Hematopoietic multipotent progenitor cell treated with erythropoietin and hydrocortisone succinate and interleukin-3 and kit ligand, for 6 days (in vitro differentiated cells): ENCODE results near the gene PSME1.

Source experiments
- DNase-seq: peaks from one replicate; pipeline ENCODE4 v3.0.0-alpha.2; 2015

PSME1 gene

DNA sequence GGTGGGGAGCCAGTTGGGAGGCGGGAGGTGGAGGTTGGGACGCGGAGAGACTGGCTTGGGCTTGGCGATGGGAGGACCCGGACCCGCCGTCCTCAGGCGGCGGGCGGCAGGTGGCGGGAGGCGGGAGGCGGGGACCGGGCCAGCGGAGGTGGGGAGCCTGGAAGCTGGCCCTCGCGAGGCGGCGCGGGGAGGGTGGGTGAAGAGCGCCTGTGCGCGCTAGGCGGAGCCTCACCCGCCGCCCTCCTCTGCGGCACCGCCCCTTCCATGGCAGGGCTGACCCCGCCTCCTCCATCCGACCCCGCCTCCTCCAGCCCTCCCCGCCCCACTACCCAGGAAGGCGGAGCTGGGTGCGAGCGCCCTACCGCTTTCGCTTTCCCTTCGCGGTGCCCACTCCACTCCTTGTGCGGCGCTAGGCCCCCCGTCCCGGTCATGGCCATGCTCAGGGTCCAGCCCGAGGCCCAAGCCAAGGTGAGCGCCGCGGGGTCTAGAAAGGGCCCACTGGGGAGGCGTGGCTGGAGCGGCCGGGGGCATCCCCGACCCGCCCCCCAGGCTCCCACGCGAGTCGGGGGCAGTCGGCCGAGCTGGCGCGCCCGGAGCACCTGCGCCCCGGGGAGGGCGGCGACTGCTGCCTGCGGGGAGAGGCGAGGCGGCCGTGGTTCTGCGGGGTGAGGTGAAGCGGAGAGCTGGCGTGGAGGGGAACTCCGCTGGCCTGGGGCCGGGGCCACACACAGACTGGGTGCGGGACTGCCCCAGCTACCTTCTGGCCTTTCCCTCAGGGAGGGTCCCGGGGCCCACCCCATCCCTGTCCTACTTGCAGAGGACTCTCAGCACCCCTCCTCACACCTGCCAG is at the start of gene PSME1:
Gene PSME1 (plus strand): TSS at position 361 of the 850 bp plus-strand sequence. CDS start 69 bp downstream, at position 430.
- DNase-seq, result peak; percentile 96

DNA sequence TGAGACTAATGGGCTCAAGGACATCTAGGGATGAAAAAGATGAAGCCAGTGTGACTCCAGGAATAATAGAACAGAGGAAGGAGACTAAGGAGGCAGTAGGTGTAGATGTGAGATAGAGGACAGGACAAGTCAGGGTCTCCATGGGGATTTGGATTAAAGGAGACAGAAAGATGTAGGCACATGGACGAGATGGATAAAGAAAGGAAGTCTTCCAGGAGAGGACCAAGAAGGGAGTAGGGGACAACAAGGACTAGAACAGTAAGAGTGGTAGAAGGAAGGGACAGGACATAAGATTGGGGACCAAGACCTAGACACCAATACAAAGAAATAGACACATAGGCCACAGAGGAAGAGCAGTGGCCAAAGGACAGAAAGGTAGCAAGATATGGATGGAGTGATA is 49.0 kb upstream of the PSME1 start:
- DNase-seq, result no peak

- DNase-seq, result no peak
These were observed 47.9 kb upstream of the PSME1 start for GRCh38 chr14:24088095-24088494.

DNA sequence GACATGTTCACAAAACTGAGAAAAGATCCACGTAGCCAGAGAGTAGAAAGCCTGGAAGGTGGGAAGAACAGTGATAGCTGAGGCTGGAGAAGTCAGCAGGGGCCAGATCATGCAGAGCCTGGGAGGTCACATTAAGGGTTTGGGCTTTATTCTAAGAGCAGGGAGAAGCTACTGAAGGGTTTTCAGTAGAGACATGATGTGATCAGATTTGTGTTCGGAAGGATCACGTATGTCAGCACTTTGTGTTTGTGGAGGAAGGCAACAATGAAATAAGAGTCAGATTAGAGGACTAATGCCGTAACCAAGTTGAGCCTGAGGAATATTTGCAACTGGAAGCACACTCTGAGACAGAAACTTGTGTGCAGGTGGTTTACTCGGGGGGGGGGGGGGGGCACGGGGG is 46.1 kb upstream of the PSME1 start:
- DNase-seq, result no peak

GRCh38 chr14:24092110-24092504 is 43.9 kb upstream of the PSME1 start:
- no peak for DNase-seq

GRCh38 chr14:24092505-24093206 is 43.3 kb upstream of the PSME1 start:
- DNase-seq, result no peak

DNA sequence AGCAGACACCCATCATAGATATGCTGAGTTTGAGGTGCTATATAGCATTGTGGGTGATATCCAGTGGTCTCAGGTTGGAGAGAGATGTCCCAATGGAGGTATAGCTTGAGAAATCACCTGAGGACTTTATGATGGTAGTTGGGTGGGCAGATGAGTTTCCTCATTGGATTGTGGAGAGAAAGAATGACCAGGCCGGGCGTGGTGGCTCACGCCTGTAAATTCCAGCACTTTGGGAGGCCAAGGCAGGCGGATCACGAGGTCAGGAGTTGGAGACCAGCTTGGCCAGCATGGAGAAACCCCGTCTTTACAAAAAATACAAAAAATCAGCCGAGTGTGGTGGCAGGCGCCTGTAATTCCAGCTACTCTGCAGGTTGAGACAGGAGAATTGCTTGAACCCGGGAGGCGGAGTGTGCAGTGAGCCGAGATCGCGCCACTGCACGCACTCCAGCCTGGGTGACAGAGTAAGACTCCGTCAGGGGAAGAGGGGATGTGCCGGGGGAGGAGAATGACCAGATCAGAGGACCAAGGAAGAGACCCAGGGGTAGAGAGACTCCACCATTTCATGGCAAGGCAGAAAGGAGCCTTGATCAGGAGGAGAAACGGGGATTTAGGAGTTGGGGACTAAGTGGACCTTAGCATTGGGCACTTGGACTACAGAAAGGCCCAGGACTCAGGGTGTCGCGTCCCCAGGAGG is 42.6 kb upstream of the PSME1 start:
- no peak for DNase-seq

- DNase-seq, result peak; percentile 97
These were observed 41.8 kb upstream of the PSME1 start, which contains the start of gene PCK2 for GRCh38 chr14:24093901-24094840. TSS of gene PCK2 (plus strand) at chr14:24094311. CDS start at chr14:24094406, 95 bp downstream.

DNA sequence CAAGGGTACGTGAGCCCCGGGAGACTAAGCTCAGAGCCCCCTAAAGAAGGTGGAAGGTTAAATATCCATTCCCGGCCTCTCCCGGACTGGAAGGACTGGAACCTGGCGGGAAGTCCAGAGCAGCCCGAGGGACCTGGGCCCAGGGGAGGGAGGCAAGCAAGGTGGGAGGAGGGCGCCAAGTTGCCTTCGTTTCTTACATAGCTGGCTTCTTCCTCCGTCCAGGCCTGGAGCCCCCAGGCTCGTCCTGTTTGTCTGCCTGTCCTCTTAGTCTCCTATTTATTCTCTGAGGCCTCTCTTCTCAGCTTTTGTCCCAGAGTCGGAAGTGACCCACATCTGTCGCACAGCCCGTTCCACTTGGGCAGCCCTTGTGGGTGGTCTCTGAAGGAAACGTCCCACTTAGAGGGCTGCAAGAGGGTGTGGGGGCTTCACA is 41.1 kb upstream of the PSME1 start:
- DNase-seq, result peak; percentile 42

GRCh38 chr14:24095271-24096068 is 40.5 kb upstream of the PSME1 start:
- peak; percentile 97 for DNase-seq

GRCh38 chr14:24096545-24097181 is 39.3 kb upstream of the PSME1 start:
- no peak for DNase-seq

DNA sequence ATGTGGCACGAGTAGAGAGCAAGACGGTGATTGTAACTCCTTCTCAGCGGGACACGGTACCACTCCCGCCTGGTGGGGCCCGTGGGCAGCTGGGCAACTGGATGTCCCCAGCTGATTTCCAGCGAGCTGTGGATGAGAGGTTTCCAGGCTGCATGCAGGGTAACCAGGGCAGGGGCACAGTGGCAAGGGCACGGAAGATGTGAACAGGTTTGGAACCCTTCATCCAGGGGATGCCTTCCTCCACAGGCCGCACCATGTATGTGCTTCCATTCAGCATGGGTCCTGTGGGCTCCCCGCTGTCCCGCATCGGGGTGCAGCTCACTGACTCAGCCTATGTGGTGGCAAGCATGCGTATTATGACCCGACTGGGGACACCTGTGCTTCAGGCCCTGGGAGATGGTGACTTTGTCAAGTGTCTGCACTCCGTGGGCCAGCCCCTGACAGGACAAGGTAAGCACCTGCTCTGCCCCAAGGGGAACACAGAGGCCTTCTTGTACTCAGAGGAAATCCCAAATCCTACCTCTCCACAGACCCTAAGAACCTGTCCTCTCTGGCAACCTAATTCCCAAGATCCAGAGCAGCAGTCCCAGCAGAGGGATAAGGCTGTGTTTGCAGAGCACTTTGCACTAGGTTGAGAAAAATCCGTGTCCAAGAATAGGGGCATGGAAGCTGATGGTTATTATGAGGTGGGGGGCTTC is 37.6 kb upstream of the PSME1 start:
- DNase-seq, result no peak

DNA sequence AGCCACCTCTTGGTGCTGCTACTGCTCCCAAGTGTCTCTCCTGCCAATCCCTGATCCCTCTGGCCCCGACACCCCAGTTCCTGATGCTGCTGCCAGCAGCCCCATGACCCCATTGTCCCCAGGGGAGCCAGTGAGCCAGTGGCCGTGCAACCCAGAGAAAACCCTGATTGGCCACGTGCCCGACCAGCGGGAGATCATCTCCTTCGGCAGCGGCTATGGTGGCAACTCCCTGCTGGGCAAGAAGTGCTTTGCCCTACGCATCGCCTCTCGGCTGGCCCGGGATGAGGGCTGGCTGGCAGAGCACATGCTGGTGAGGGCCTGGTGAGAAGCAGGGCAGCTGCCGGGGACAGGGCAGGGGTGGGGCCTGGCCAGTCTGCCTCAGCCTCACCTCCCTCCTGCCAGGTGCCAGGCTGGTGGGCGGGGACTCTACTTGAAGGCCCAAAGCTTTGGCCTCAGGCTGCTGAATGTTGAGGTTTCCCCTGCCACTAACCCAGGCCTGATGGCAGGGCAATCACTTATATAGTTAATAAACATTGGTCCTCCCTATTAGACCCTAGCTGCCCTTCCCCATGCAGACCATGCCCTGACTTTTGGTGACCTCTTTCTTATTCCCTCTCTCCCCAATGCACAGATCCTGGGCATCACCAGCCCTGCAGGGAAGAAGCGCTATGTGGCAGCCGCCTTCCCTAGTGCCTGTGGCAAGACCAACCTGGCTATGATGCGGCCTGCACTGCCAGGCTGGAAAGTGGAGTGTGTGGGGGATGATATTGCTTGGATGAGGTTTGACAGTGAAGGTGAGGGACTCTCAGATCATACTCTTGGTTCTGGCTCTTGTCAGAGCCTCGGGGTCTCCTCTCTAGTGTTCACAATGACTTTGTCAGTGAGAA is 36.8 kb upstream of the PSME1 start:
- no peak for DNase-seq

GRCh38 chr14:24100197-24100981 is 35.6 kb upstream of the PSME1 start:
- no peak for DNase-seq

DNA sequence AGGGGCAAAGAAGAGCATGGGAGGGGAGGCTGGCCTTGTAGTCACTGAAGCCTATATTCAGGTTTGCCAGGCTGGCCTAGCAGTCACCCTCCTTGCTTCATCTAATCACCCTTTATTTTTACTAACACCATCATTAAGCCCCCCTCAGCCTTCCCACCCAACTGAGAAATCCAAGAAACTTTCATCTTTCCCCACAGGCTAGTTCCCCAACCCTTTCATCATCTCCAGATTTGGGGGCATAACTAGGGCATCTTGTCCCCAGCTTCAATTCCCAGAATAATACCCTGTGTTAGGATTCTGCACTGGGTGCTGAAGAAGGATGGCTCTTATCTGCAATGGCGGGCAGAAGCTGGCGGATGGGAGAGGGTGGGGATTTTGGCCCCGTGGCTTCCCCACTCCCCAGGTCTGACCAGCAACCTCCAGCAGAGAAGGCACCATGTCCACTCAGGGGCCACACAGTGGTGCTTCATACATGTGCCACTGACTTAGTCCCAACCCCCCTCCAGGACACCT is 35.0 kb upstream of the PSME1 start:
- no peak for DNase-seq

DNA sequence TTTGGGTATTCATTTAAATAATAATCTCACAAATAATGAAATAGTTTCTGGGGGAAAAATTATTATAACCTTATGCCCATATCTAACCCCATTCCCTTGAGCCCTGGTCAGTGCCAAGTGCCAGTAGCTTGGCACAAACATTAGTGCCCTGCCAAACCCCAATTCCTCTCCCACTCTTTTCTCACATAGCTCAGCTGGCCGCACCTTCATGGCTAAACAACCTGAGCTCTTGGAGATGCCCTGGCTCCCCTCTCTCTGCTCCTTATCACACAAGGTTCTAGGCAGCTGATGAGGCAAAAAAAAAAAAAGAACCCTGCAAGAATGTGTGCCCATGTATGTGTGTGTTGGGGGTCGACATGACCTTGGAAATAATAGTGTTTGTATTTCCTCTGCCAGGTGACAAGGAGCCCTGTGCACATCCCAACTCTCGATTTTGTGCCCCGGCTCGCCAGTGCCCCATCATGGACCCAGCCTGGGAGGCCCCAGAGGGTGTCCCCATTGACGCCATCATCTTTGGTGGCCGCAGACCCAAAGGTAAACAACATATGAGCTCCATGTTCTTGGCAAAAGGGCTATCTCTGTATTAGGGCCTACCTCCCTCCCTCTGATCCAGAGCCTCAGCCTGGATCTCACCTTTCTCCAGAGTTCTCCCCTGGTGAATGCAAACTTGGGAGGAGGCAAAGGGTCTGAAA is 33.5 kb upstream of the PSME1 start:
- DNase-seq, result no peak

GRCh38 chr14:24103451-24103850 is 32.5 kb upstream of the PSME1 start:
- no peak for DNase-seq
